MM.1S (cell line): ENCODE measurements around the gene GSS.

Experiments used
- CTCF ChIP-seq: fragments of 300-600 bp; sonication (generic); IDR thresholded peaks from 2 replicates; pipeline ENCODE4 v1.5.1; 2016; ENCODE audit warnings: antibody characterized with exemption, low read length, mixed read lengths
- EZH2 ChIP-seq: fragments of 300-600 bp; sonication (generic); optimal IDR thresholded peaks from 2 replicates; pipeline ENCODE3; 2017; ENCODE audit warnings: low read depth, mild to moderate bottlenecking, antibody characterized with exemption, low read length, mixed read lengths

- TF ChIP-seq CTCF, result no peak
- no peak for TF ChIP-seq EZH2
Measured at GRCh38 chr20:34999021-34999451, 43.4 kb upstream of the GSS start.
